Left ventricle myocardium inferior (tissue), 1 donor: Measurements from ENCODE around the gene SEPTIN12. TPM values are rescaled to one million over a fixed set of nuclear protein-coding genes. Genes with fewer than 3 reads are reported as not detected.

Experiments used
- DNase-seq: peaks from one replicate; pipeline ENCODE4 v3.0.0-alpha.2; 2020
- H3K27ac ChIP-seq: fragments of 200-600 bp; replicated peaks from 2 replicates; pipeline ENCODE4 v1.8.0; 2021
- H3K27me3 ChIP-seq: fragments of 200-600 bp; 2 replicates; pipeline ENCODE4 v1.8.0; 2021; ENCODE audit warnings: low read depth
- H3K36me3 ChIP-seq: fragments of 200-600 bp; 2 replicates; pipeline ENCODE4 v1.8.0; 2021
- H3K4me1 ChIP-seq: fragments of 200-600 bp; 2 replicates; pipeline ENCODE4 v1.8.0; 2021
- H3K4me3 ChIP-seq: fragments of 200-600 bp; 2 replicates; pipeline ENCODE4 v1.8.0; 2021; ENCODE audit warnings: mild to moderate bottlenecking, moderate library complexity
- H3K9me3 ChIP-seq: fragments of 200-600 bp; replicated peaks from 2 replicates; pipeline ENCODE4 v1.8.0; 2021
- intact Hi-C: fragments of 100-400 bp; cut with micrococcal nuclease; formaldehyde crosslinking; loops from one replicate; pipeline ENCODE4 v1.11.0; 2022
- total RNA-seq: library from RNA; stranded (reverse); fragmentation: NEBNext Ultra II Directional; extraction: Animal tissue kit (Norgen Biotek cat#: 25700); gene quantifications from one replicate; pipeline ENCODE4 v1.2.1, GENCODE V29; 2021
- TF ChIP-seq, protein P1 (sequence below): fragments of 200-600 bp; IDR thresholded peaks from 2 replicates; pipeline ENCODE4 v1.8.0; 2021; ENCODE audit warnings: antibody characterized with exemption, mild to moderate bottlenecking, borderline replicate concordance
- donor health status: DM: no; HTN: yes; CAD: no; lungs with severe emphysema.

Gene SEPTIN12
- total RNA-seq, 1 donor from 2014 or later: not detected

DNA sequence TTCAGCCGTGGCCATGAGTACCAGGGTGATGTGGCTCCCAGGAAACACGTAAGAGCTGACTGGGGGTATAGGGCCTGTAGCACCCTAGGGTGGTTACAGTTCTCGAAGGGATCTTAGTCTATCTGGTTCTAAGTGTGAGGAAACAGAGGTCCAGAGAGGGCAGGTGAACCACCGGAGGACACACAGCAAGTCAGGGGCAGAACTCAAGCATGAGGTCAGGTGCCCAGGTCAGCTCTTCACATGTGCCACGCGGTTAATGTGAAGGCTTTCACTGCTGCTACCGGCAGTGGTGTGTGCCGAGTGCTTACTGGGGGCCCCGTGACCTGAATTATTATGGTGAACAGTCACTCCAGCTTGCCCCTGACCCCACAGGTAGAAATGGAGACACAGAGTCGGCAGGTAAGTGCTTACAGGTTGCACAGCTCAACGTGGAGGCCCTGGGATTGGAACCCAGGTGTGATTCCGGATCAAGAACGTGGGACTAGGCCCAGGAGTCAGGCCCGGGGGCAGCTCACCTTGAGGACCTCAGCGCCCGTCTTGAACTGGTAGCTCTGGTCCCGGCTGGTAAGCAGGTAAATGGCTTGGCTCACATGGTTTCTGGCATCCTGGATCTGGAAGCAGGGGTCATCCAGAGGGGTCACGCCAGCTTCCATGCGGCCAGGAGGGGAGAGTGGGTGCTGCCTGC is 11.2 kb upstream of the SEPTIN12 start:
- intact Hi-C loops: no loop called here
- Histone ChIP-seq H3K4me1 (peaks cover 43% of the 10 kb centered on the region), H3K4me3 (no peak overlapping the region), H3K9me3 (no peaks in the 10 kb centered on the region), H3K36me3 (peaks cover 35% of the 10 kb centered on the region), H3K27ac (no peak overlapping the region), H3K27me3 (no peaks in the 10 kb centered on the region)
- TF ChIP-seq, protein P1, sequence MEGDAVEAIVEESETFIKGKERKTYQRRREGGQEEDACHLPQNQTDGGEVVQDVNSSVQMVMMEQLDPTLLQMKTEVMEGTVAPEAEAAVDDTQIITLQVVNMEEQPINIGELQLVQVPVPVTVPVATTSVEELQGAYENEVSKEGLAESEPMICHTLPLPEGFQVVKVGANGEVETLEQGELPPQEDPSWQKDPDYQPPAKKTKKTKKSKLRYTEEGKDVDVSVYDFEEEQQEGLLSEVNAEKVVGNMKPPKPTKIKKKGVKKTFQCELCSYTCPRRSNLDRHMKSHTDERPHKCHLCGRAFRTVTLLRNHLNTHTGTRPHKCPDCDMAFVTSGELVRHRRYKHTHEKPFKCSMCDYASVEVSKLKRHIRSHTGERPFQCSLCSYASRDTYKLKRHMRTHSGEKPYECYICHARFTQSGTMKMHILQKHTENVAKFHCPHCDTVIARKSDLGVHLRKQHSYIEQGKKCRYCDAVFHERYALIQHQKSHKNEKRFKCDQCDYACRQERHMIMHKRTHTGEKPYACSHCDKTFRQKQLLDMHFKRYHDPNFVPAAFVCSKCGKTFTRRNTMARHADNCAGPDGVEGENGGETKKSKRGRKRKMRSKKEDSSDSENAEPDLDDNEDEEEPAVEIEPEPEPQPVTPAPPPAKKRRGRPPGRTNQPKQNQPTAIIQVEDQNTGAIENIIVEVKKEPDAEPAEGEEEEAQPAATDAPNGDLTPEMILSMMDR: no peak
- DNase-seq: no peak

DNA sequence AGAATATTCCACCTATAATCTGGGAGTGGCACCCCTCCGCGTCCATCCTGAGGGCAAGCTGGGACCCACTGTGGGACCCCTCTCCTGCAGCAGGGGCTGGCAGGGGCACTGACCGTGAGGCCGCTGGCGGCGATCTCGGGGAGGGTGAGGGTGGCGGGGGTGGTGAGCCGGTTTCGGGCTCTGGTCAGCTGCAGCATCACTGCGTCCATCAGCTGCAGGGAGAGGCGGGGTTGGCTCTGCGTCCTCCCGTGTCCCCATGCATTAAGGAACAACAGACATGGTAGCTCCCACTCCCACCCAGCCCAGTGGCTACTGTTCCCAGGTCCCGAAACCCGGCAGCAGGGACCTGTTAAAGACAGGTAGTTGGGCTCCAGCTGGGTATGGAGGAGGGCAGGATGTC is 10.3 kb upstream of the SEPTIN12 start:
- TF ChIP-seq, protein P1: no peak
- Histone ChIP-seq H3K27ac (no peak overlapping the region), H3K27me3 (no peaks in the 10 kb centered on the region), H3K4me1 (peaks cover 34% of the 10 kb centered on the region), H3K36me3 (peaks cover 30% of the 10 kb centered on the region), H3K4me3 (no peak overlapping the region), H3K9me3 (no peaks in the 10 kb centered on the region)
- intact Hi-C loops: no loop called here
- DNase-seq: no peak

DNA sequence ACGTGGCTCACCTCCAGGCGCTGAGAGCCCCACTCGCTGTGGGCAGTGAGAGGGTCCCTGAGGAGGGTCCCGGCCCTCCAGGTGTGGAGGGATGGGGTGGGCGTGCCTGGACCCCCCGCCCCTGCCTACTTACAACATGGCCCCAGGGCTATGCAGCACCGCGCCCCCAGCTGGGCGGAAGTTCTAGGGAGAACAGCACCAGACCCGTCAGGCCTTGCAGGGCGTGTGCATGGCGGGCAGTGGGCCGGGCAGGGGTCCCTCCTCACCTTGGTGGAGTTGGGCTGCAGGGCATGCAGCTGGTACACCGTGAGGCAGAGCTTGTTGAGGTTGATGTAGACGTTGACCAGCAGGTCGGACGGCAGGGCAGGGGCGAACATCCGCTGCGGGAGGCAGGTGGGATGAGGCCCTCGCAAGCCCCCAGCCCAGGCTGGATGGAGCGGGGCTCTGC is 9.7 kb upstream of the SEPTIN12 start:
- TF ChIP-seq, protein P1: no peak
- intact Hi-C loops: no loop called here
- Histone ChIP-seq H3K27ac (peak overlapping the region; percentile 16), H3K27me3 (no peaks in the 10 kb centered on the region), H3K4me3 (no peak overlapping the region), H3K4me1 (peaks cover 28% of the 10 kb centered on the region), H3K9me3 (no peaks in the 10 kb centered on the region), H3K36me3 (peaks cover 30% of the 10 kb centered on the region)
- DNase-seq: no peak

DNA sequence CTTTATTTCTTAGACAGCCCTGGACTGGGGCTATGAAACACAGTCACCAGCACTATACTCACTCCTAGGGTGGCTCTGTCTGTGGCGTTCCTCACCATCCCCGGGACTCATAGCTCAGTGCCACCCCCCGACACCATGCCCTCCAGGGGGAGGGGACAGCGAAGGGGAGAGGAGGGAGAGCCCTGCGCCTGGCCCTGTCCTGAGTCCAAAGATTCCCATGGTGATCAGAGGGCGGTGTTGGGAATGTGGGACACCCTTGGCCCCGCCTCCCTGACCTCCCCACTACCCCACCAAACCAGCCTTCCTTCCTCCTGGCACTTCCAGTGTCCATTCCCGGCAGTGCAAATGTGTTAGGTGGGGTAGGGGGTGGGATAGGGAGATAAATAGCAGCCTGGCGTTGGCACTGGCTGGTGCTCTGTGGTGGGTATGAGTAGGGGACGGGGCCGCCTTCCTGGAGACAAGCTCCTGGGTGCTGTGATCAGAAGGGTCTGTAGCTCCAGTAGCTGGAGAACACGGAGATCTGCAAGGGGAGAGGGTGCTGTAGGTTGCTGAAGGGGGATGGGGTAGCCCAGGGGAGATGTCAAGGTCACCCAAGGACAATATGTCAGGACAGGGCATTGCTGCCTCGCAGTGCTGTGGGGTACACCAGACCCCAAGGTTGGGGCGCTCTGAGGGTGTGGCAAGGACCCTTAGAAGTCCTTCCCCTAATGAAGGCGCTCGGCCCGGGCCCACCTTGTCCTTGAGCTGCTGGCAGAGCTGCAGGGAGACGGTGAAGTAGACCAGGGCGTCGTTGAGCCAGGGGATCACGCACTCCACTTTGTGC is 9.0 kb upstream of the SEPTIN12 start:
- intact Hi-C loops: no loop called here
- Histone ChIP-seq H3K9me3 (no peaks in the 10 kb centered on the region), H3K27me3 (no peaks in the 10 kb centered on the region), H3K36me3 (peaks cover 30% of the 10 kb centered on the region), H3K4me1 (peaks cover 26% of the 10 kb centered on the region), H3K27ac (peak overlapping the region; percentile 16), H3K4me3 (no peak overlapping the region)
- DNase-seq: no peak
- TF ChIP-seq, protein P1: no peak

DNA sequence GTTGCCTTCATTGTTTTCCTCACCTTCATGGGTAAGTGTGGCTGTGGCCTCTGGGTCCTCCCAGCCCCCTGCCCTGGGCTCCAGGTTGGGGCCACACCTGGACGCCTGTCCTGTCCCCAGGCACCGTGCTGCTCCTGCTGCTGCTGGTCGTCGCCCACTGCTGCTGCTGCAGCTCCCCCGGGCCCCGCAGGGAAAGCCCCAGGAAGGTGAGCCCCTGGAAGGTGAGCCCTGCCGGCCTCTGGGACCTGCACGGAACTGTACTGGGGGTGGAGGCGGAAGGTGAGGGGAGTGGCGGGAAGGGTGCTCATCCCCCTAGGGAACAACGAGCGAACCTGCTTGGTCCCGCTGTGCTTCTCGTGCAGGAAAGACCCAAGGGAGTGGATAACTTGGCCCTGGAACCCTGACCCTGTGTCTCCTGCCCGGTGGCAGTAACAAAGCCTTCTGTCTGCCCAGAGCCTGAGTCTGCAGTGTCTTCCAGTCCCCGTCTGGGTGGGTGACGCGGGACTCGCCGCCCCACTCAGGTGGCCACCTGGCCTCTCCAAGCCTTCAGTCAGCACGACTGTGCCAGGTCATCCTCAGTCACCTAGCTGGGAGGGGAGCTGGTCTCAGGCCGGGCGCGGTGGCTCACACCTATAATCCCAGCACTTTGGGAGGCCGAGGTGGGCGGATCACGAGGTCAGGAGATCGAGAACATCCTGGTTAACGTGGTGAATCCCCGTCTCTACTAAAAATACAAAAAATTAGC is 7.9 kb upstream of the SEPTIN12 start:
- H3K4me1 ChIP-seq: peaks cover 14% of the 10 kb centered on the region
- no peaks in the 10 kb centered on the region for H3K27me3 ChIP-seq
- TF ChIP-seq, protein P1: no peak
- H3K4me3 ChIP-seq: no peak overlapping the region
- no peak overlapping the region for H3K27ac ChIP-seq
- H3K36me3 ChIP-seq: peaks cover 30% of the 10 kb centered on the region
- no peak for DNase-seq
- intact Hi-C loops: no loop called here
- no peaks in the 10 kb centered on the region for H3K9me3 ChIP-seq
